HCT116 (cell line): ENCODE results near the gene PRKCZ.

Source experiments
- CEBPB ChIP-seq: IDR thresholded peaks from 2 replicates; pipeline ENCODE4 v1.6.1; 2012; ENCODE audit warnings: low read depth
- EGR1 ChIP-seq: IDR thresholded peaks from 2 replicates; pipeline ENCODE4 v1.6.1; 2012; ENCODE audit warnings: low read depth
- ELF1 ChIP-seq: IDR thresholded peaks from 2 replicates; pipeline ENCODE4 v1.6.1; 2012; ENCODE audit warnings: low read depth, borderline replicate concordance
- EZH2 ChIP-seq: fragments of 200-600 bp; sonication (generic); IDR thresholded peaks from 2 replicates; pipeline ENCODE4 v1.6.1; 2017; ENCODE audit warnings: antibody characterized with exemption, mixed run types
- JUND ChIP-seq: IDR thresholded peaks from 2 replicates; pipeline ENCODE4 v1.6.1; 2012
- POLR2A ChIP-seq: IDR thresholded peaks from 2 replicates; pipeline ENCODE4 v1.7.0; 2011; ENCODE audit warnings: borderline replicate concordance; ENCODE audit not compliant: insufficient read depth, insufficient read length; ENCODE audit errors: extremely low read depth
- SRF ChIP-seq: IDR thresholded peaks from 2 replicates; pipeline ENCODE4 v1.6.1; 2012; ENCODE audit warnings: low read depth
- YY1 ChIP-seq: IDR thresholded peaks from 2 replicates; pipeline ENCODE4 v1.6.1; 2011; ENCODE audit warnings: low read length, low read depth, moderate library complexity, mild to moderate bottlenecking; ENCODE audit not compliant: insufficient replicate concordance; ENCODE audit errors: extremely low read depth
- ZNF274 ChIP-seq: fragments of 200-500 bp; sonication (Bioruptor generic); IDR thresholded peaks from 2 replicates; pipeline ENCODE4 v1.6.1; 2014; ENCODE audit warnings: mild to moderate bottlenecking, low read depth, low read length, inconsistent platforms
- TF ChIP-seq, protein P1 (sequence below): IDR thresholded peaks from 2 replicates; pipeline ENCODE4 v1.6.1; 2012
- TF ChIP-seq, protein P2 (sequence below), 3 experiments: fragments of 200-600 bp in 1 of 3; sonication (generic) in 1 of 3; IDR thresholded peaks in 2 of 3; conservative IDR thresholded peaks in 1 of 3; 2 replicates each; pipeline ENCODE4 v1.5.1; 2012 to 2017; ENCODE audit warnings: low read depth in 2 of 3, low read length in 2 of 3, antibody characterized with exemption in 1 of 3, borderline replicate concordance in 1 of 3, control low read depth in 1 of 3, mild to moderate bottlenecking in 1 of 3, mixed read lengths in 1 of 3, mixed run types in 1 of 3, moderate library complexity in 1 of 3; ENCODE audit not compliant: insufficient read depth in 1 of 3
- TF ChIP-seq, protein P3 (sequence below): IDR thresholded peaks from 2 replicates; pipeline ENCODE4 v1.6.1; 2012

DNA sequence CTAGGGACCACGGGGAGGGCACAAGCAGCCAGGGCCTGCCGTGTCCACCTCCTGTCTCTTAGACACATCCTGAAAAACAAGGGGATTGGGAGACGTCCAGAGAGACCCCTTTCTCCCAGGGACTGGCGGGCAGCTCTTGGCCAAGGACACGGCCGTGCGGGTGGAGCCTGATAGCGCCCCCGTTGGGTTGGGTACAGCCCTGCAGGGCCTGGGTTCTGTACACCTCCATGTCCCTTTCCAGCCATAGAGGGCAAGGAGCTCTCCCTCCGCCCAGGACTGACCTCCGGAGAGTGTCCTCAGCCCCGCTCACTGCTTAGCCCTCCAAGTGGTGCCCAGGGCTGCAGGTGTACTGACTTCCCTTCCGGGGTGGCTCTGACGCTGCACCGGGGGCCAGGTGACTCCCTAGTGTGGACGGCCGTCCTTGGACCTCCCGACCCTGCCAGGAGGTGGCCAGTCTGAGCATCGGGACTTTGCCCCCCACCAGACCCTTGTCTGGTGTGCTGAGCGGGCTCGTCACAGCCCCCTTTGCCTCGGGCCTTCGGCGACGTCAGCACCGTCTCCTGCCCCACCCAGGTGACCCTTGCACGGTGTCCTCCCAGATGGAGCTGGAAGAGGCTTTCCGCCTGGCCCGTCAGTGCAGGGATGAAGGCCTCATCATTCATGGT lies 5.8 kb downstream of the PRKCZ start:
- TF ChIP-seq, protein P1, sequence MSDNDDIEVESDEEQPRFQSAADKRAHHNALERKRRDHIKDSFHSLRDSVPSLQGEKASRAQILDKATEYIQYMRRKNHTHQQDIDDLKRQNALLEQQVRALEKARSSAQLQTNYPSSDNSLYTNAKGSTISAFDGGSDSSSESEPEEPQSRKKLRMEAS = no peak
- TF ChIP-seq ELF1 (no peak), EZH2 (no peak), YY1 (no peak), EGR1 (no peak), POLR2A (no peak), CEBPB (no peak), JUND (no peak), SRF (no peak), ZNF274 (no peak)
- TF ChIP-seq, protein P2, sequence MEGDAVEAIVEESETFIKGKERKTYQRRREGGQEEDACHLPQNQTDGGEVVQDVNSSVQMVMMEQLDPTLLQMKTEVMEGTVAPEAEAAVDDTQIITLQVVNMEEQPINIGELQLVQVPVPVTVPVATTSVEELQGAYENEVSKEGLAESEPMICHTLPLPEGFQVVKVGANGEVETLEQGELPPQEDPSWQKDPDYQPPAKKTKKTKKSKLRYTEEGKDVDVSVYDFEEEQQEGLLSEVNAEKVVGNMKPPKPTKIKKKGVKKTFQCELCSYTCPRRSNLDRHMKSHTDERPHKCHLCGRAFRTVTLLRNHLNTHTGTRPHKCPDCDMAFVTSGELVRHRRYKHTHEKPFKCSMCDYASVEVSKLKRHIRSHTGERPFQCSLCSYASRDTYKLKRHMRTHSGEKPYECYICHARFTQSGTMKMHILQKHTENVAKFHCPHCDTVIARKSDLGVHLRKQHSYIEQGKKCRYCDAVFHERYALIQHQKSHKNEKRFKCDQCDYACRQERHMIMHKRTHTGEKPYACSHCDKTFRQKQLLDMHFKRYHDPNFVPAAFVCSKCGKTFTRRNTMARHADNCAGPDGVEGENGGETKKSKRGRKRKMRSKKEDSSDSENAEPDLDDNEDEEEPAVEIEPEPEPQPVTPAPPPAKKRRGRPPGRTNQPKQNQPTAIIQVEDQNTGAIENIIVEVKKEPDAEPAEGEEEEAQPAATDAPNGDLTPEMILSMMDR (IDR thresholded peaks at IDR 0.05 in 2 of 3, conservative IDR thresholded peaks at IDR 0.05 in 1 of 3; ENCODE audit: borderline replicate concordance in 1 of 3, insufficient read depth in 1 of 3, low read depth in 2 of 3, low read length in 2 of 3) = peak in 2 of 3 experiments; percentile 17 to 37; a peak in 2 of 6 replicates
- TF ChIP-seq, protein P3, sequence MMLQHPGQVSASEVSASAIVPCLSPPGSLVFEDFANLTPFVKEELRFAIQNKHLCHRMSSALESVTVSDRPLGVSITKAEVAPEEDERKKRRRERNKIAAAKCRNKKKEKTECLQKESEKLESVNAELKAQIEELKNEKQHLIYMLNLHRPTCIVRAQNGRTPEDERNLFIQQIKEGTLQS = no peak
